NCI-H226 (cell line): Measurements from ENCODE around the gene FREY1.

Source experiments
- DNase-seq: peaks from one replicate; pipeline ENCODE4 v3.0.0-alpha.2; 2015

Gene FREY1, protein sequence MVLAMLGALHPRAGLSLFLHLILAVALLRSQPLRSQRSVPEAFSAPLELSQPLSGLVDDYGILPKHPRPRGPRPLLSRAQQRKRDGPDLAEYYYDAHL

DNA sequence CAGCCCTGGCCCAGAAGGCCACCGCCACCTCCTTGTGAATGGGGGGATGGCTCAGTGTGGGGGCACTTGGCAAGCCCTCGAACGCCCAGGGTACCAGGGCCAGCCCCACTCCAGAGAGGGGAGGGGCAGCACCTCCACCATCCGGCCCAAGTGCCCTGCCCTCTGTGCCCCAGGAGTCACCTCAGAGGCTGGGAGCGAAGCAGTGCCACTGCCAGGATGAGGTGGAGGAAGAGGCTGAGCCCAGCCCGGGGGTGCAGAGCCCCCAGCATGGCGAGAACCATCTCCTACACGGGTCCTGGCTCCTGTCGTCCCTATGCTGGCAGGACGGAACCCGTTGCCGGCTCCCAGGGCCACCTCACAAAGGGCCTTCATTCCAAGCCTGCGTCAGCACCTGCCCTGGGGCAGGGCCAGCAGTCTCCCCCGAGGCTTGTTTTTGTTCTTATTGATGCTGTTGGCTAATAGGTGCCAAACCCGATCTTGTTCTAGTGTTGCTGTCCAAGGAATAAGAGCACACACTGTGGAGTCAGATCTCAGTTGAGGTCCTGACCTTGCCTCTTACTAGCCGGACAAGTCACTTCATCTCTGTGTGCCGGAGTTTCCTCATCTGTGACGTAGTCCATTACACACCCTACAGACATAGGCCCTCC is at the start of gene FREY1:
TSS of gene FREY1 (minus strand) at position 307 of the 647 bp plus-strand sequence. CDS start at position 281, 26 bp downstream.
- DNase-seq: no peak

DNA sequence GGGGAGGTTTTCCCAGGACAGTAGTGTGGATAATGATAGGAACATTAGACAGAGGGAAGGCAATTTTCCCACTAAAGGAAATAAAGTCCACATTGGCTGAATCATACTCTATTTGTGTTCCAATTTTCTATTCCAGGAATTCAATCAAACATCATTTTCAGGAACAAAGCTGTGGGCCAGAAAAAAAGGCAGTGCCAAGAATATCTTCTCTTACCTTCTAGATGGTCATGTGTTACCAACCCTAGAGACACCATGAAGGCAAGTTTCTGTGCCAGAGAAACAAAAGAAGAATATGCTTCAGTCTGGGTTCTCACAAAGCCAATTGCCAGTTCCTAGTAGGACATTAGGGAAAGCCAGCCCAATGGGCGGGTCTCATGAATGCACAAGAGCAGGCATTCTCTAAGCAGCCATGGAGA is 42.9 kb upstream of the FREY1 start:
- no peak for DNase-seq

DNA sequence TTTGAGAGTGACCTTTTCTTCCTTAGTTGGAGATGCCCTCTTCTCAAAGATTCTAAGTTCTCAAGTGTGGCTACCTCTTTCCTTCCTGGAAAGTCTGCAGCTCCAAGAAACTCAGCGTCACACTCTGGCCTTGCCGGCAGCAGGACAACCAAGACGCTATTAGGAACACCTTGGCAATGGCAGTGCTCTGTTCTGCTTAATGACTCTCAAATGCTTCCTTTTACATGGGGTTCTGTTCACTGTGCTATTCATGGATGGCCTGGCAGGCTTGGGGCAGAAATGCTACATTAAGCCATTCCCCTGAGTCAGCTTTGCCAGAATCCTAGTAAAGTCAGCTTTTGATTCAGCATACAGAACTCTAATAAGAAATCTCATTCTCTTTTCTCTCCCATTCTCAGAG is 41.3 kb upstream of the FREY1 start:
- DNase-seq: no peak

DNA sequence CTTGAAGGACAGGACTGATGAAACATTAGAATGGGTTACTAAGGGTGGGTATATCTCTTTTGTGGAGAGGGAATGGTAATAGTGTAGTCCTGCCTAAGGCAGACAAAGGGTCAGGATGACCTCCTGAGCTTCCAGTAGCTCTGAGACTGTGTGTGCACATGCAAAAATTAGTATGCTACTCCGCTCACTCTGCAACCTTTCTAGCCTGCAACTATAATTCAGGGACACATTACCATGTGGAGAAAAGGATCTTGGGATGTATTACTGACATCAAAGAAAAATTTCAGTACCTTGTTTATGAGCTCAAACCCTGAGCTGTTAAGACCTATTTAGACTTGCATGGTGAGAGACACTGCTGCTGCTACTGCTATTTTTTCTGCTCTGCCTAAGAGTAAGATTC is 40.8 kb upstream of the FREY1 start:
- DNase-seq: no peak

DNA sequence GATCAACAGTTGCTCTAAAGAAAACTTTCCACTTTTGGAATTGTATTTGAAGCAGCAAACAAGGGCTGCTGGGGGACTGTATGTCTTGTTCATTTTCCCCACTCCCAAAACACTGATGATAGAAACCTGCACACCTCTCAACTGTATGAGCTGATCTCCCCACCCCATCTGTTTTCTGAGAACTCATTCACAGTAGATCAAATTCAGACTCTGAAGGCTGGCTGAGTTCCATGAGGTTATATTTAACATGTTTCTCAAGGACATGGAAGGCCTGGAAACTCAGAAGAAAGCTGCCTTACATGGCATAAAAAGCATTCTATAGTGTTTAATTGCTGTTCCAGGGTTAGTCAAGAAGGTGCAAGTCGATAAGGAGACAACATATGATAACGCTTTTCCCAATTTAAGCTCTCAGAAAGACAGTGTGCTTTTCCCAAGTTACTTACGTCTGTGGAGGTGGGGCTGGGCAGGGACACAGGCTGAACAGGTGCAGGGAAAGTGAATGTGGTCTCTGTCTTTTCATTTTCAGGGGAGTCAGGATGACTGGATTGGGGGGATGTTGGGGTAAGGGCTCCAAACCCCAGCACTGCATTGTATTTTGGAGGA is 38.4 kb upstream of the FREY1 start:
- no peak for DNase-seq

DNA sequence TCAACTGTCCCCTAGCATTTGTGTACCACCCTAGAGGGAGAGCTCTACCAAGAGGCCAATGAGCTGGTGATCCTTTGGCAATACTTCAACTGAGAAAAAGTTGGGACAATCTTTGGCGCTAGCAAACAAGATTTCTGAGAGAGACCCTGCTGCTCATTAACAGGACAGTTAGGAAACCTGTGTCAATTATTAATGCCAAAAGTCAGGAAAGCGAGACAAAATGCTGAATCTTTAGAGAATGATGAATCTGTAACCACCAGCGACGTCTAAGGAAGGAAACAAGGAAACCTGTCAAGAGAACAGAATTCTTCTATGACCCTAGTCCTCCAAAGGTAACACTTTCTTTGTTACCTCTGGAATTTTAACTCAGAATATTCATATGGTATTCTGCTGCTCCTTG is 35.3 kb upstream of the FREY1 start:
- no peak for DNase-seq

DNA sequence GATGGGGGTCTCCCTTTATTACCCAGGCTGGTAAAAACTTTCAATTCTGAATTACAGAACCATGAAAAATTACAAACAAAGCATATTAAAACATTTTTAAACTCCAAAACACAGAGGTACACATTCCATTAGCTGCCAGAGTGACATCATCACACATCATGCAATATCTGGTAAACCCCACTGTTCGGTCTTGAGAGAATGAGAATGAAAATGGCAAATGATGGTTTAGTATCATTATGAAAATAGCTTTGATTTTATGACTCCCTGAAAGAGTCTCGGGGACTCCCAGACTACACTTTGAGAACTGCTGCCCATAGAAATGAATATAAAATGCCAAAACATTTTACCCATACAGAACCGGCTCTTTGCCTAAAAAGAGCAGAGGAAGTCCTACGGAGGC is 34.2 kb upstream of the FREY1 start:
- DNase-seq: no peak

DNA sequence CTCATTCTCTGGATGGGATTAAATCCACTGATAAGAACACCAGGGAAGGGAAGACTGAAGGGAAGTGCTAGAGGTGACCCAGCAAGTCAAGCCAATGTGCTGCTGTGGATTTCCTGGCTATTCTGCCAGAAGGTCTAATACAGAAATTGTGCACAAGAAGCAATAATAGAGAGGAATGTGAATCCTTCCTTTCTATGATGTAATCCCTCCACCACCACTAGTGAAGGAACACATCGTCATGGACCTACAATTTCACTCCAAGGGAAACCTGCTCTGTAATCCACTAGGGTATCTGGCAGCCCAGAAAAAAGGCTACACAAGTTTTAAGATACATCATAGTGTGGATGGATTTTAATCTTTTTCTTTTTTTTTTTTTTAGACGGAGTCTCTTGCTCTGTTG is 32.8 kb upstream of the FREY1 start:
- no peak for DNase-seq

DNA sequence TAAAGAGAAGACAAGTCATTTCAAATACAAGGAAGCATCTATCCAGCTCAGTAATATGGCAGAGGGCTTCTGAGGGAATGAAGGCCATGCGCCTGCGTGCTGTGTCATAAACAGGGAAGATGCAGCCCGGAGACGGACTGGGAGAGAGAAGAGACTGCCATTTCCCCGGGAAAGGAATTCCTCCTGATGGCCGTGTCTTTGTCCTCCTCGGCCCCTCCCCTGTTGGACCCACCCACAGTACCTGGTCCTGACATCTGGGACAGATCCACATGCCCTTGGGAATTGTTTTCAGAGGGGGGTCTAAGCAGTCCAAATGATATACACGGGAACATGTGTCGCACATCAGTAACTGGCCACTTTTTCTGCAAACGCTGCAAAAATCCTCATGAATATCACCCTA is 30.8 kb upstream of the FREY1 start:
- DNase-seq: no peak

DNA sequence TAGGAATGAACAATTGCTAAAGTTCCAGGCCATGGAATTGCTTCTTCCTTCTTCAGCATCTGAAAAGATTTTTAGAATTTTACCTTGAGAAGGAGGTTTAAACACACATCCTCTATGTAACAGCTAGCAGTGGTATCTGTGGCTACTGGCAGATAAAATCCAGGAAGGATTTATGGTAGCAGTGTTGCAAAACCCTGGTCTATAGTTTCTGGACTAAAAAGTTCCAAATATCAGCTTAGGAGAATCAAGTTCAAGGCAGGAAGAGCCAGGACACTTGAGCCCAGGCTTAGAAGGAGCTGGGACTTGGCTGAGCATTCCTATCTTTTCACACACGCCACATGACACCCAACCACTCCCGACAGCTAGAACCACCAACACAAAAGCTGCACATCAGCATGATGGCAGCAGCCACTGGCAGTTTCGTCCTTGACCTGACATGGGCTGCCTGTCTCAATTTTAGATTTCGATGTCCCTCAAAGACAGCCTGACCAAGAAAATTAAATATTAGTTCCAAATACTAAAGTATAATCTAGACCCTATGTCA is 29.5 kb upstream of the FREY1 start:
- DNase-seq: no peak

DNA sequence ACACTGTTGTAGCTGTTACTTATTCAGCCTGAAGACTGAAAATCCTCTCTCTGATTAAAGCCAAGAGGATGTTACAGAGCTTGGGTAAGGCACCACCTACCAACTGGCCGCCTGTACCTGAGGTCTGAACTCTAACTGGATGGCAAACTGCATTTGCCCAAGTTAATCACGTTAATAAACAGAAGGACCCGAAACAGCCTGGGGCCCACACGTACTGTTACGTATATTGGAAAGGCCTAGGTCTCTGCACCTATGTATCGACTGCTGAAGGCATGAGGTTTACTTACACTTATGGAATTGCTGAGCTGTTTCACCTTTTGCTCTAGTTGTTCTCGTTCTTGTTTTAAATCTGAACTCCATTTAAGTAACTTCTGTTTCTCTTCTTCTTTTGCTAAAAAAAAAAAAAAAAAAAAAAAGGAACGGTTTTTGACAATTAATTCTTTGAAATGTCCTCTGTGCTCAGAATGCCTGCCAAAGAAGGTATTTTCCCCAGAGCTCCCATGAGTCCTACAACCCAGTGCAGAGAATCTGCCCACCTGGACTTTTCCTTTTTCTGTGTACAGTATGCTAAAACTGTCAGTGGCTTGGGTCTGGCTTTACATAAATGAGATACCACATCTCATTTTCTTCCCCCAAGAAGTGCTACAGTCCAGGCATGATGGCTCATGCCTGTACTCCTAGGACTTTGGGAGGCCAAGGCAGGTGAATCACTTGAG is 28.4 kb upstream of the FREY1 start:
- DNase-seq: no peak

DNA sequence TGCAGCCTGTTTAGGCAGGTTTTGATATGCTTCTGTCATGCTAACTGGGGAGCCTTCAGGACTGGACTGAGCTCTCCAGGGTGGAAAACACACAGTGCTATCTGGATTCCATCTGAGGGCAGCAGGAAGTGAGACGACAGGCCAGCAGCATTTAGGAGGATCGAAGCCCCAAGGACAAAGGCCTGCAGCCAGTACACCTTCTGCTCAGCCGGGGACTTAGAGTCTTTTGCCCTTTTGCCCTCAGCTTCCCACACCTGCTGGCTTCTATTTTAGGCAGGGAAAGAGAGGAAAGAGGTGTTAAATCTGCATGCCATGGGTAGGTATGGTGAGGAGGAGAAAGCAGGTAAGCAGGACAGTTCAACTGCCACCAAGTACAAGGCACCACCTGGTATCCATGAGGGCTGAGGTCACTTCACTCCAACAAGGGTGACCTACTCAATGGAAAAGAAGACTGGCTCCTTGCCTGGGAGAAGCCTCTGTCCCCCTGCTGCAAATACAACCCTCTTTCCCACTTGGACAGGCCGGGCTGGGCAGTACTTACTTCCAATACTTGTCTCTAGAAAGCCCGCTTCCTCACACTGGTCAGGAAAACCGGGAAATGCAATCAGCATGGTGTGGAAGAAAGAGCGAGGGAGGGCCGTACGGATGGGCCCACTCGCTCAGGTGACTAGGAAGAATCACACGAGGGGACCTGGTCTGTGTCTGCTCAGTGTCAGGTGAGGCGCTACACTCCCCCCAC is 27.7 kb upstream of the FREY1 start:
- no peak for DNase-seq

DNA sequence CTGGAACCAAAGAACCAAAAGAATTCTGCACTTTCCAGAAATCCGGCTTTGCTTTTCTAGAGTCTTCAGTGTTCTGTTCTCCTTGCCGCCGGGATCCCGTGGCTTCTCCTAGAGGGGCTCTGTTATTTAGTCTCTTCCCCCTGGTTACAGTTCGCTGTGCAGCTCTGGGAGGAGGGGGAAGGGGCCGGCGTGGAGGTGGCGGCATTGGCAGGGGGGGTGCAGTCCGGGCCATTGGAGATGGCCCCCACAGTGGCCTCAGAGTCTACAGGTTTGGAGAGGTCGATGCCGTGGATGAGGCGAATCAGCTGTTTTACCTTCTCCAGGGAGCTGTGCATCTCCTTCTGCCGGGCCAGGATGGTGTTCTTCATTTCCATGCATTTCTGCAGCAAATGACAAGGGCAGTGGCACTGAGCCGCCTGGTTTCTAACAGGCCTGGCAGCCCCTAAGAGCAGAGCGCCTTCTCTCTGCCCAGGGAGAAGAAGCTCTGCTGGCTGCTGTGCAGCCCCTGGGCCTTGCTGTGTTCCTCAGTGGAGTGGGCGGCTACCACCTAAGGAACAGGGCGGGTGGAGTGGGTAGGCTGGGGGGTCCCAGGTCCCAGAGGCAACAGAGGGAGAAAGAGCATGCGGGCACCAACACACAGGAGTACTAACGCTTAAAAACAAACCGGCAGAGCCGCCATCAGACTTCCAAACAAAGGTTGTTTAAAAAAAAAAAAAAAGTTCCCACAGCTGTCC is 26.9 kb upstream of the FREY1 start:
- DNase-seq: no peak

DNA sequence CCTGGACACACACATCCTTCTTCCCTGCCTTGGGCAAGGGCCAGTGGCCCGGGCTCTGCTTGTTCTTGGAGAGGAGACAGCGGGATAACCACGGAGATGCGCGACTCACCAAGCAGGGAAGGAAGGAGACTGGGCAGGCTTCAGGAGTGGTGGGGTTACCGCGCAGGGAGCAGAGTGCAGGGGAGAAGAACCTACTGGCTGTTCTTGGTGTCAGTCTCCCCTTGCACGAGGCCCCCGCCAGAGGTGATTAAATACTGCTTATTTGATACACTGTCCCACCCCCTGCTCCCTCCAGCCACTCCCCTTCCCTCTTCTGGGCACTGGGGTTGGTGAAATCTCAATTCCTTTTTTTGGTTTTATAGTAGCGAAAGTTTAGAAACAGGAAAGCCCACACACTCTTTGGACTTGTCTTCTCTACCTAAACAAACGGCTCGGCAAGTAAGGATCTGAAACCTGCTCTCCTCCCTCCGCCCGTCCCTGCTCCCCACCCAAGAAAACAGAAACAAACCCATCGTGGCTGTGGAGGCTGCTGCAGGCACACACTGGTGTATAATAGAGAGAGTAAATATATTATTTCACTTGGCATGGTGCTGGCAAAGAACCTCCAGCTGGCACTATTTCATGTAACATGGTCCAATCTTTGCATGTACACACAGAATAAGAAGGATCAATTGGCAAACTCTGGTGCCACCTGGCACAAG is 26.2 kb upstream of the FREY1 start:
- DNase-seq: peak; percentile 42

DNA sequence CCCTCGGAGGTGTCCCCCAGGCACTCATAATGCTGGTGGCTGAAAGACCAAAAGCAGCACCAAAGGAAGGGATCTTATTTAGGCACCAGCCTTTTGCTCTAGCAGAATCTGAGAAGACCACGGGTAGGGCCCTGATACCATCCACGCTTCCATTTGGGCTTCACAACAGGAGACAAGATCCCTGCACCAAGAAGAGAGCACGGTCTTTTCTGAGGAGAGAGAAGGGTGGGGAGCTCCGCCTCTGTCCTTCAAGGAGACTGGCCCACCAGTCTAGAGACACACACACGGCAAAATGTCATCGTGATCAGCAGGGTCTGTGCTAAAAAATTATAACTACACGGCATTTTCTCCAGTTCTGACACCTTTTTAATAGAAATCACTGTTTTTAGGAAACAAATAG is 25.1 kb upstream of the FREY1 start:
- no peak for DNase-seq

DNA sequence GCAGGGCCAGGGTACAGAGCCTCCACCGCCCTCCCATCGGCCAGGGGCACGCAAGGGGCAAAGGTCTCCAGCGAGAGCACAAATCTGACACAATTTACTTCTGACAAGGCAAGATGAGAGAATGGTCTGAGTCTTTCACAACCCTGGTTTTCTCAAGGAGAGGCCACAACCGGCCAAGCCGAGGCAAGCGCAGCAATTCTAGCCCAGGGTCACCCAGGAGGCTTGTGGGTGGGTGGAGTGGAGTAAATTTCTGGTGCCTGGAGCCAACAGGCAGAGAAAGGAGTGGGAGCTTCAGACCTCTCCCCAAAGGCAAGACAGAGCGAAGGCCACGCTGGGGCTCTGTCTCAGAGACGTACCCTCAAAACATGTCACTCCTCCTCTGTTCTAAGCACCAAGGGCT is 24.7 kb upstream of the FREY1 start:
- DNase-seq: no peak

DNA sequence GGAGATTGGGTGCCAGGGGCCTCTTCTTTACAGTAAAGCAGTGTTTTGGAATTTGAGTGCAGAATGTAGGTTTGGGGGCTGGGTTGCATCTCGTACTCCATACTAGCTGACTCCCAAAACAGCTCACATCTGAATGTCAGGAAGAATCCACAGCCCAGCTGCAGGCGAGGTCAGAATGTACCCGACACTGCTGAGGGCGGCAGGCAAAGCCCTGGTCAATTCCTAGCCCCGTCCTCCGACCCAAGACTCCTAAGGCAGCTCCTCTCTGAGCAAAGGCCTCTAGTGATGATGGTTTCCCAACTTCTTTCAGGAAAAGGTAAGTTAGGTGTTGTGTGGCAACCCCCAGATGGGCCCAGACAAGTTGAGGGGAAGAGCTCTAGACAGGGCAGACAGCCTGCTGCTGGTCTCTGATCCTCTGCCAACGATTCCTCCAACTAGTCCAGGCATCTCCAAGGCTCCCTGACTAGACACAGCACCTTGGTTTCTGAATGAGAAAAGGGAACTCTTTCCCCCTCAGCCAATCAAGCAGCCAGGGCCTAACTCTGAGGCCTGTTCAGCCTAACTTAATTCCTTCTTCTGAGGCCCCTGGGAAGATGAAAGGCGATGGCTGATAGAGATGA is 24.0 kb upstream of the FREY1 start:
- DNase-seq: no peak

DNA sequence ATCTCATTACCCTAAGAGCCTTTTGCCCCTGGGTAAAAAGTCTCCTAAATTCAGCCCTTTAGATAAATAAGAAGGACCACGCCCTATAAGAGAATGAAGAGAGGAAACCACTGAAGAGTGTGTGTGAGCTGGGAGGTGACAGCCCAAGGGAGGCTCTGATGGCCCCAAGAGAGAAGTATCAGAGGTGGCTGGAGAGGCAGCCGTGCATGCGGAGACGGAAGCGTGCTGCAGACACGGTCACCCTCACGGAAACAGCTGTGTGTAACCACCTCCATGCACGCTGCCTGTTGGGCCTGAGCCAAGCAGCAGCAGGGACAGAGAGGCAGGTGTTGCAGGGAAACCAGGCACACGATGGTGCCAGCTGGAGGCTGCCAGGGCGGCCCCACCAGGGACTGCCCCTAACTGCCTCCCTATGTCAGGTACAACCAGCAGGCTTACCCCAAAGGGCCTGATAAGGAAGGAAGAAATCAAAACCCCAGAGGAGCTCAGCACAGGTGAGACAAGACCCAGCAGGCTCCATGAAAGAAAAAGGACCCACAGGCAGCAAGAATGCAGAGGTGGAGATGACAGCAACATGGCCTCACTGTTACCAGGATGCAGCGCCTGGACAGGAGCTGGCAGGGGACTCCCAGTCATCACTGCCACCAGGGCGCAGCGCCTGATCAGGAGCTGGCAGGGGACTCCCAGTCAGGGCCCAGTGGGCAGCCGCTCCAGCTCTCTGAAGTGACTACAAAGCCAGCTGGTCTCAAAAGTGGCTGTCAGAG is 23.1 kb upstream of the FREY1 start:
- DNase-seq: no peak

DNA sequence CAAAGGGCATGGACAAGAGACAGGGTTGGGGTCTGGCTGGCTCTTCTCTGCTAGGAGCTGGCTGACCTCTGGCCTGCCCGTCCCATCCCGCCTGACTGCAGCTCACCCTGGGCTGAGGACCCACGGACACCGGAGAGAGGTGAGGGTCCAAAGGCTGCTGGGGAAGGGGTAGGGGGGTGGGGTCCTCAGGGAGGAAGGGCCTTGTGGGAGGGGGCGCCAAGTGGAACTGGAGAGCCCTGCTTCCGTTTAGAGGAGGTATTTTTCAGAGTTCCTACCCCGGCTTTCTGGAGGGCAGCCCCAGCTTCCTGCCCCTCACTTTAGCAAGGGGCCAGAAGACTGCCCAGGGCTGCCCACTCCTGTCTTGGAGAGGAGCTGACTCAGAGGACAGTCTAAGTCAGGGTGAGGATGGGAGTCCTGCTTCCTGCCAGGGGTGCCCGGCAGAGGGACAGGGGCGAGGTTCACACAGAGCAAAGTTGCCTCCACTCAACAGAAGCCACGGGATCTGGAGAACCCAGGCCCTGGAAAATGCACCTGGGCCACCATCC is 22.5 kb upstream of the FREY1 start:
- no peak for DNase-seq

DNA sequence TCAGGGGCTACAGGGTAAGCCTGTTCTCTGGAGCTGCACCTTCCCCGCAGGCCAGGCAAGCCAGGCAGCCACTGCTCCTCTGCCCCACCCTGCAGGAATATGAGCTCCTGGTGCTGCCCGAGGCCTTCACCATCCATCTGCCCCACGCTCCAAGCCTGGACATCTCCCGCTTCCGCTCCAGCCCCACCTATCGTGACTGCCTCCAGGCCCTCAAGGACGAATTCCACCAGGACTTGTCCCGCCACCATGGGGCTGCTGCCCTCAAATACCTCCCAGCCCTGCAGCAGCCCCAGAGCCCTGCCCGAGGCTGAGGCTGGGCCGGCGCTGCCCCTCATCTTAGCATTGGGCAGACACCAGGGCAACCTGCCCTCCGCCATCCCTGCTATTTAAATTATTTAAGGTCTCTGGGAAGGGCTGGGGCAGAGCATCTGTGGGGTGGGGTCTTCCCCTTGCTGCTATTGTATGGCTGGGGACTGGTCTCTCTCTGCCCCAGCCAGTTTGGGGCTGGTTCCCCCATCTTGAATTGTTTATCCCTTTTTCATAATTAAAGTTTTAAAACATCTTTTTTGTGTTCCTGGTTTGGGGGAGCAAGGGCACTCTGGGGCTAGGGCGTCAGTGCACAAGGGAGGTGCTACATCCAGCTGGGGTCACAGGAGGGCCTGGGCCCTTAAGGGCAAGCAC is 21.6 kb upstream of the FREY1 start:
- no peak for DNase-seq
